ENCODE measurements around the gene OTOP2. TPM values are rescaled to one million over a fixed set of nuclear protein-coding genes. Genes with fewer than 3 reads are reported as not detected.

Gene OTOP2
- total and polyA plus RNA-seq, 9 of the 15 experiments (the other 6 are each of a cell fraction or from before 2014, with no cell fraction given), result 0.04 to 0.36 (median 0.14) TPM; not detected in 1

- H3K9ac ChIP-seq (ENCODE audit: insufficient read depth in 1 of 2, low read depth in 2 of 2, low read length in 2 of 2), result 0 out of 4 replicates have a peak overlapping the region, but pooled peaks of 1 of the 2 experiments have one; percentile 64
- in situ Hi-C loops (cut with MboI), result no loop called here
- TF ChIP-seq KDM2B (CRISPR knock-in tag; IDR thresholded peaks at IDR 0.05) (no peak), BRD4 (IDR thresholded peaks at IDR 0.05) (no peak), DIDO1 (tag; IDR thresholded peaks at IDR 0.05; ENCODE audit: low read depth) (no peak), MEF2D (tag; conservative IDR thresholded peaks at IDR 0.05; ENCODE audit: low read depth) (no peak), TARDBP (IDR thresholded peaks at IDR 0.05) (no peak), ZKSCAN1 (IDR thresholded peaks at IDR 0.05; ENCODE audit: low read depth, low read length) (no peak), GATA2 (CRISPR knock-in tag; IDR thresholded peaks at IDR 0.05) (no peak), TAL1 (IDR thresholded peaks at IDR 0.05) (no peak), HDAC6 (IDR thresholded peaks at IDR 0.05; ENCODE audit: low read depth, low read length) (no peak), MTA2 (IDR thresholded peaks at IDR 0.05; ENCODE audit: low read depth) (no peak), STAG1 (CRISPR knock-in tag; IDR thresholded peaks at IDR 0.05; ENCODE audit: borderline replicate concordance) (no peak), LCOR (CRISPR knock-in tag; IDR thresholded peaks at IDR 0.05) (no peak), JUND (IDR thresholded peaks at IDR 0.05; ENCODE audit: borderline replicate concordance, low read depth, low read length) (no peak), JUND (tag; IDR thresholded peaks at IDR 0.05; ENCODE audit: borderline replicate concordance, low read depth, low read length) (no peak), ZNF77 (CRISPR knock-in tag; IDR thresholded peaks at IDR 0.05) (no peak)
- TF ChIP-seq, protein P1, sequence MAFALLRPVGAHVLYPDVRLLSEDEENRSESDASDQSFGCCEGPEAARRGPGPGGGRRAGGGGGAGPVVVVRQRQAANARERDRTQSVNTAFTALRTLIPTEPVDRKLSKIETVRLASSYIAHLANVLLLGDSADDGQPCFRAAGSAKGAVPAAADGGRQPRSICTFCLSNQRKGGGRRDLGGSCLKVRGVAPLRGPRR (CRISPR knock-in tag; IDR thresholded peaks at IDR 0.05), result no peak
Observed at GRCh38 chr17:74971842-74972106, 47.7 kb downstream of the OTOP2 start.

More at GRCh38 chr17:74971842-74972106, 47.7 kb downstream of the OTOP2 start:
- intact Hi-C loops (cut with micrococcal nuclease), result no loop called here
- Histone ChIP-seq H3K36me3 (ENCODE audit: control insufficient read depth, insufficient read depth, low read length) (no peaks in the 10 kb centered on the region), H3K4me1 (replicated peaks in 1 of 2; ENCODE audit: control insufficient read depth in 2 of 2, insufficient read depth in 2 of 2, low read length in 2 of 2) (peaks cover 3 to 19% of the 10 kb centered on the region in 2 experiments; a peak in 3 of 5 replicates), H3K79me2 (ENCODE audit: control insufficient read depth, insufficient read depth, low read length) (no peaks in the 10 kb centered on the region), H3K9me1 (ENCODE audit: control insufficient read depth, insufficient read depth, low read length) (no peaks in the 10 kb centered on the region), H4K20me1 (replicated peaks; ENCODE audit: control insufficient read depth, insufficient read depth, low read length) (0 out of 2 replicates have a peak, but pooled peaks cover 4% of the 10 kb centered on the region), H3K4me2 (ENCODE audit: insufficient read depth, low read length) (no peak overlapping the region), H3K4me3 (no peak overlapping the region), H3K27ac (ENCODE audit: extremely low read depth, low read depth, low read length) (no peak overlapping the region), H3K27me3 (ENCODE audit: control insufficient read depth in 2 of 2, insufficient read depth in 2 of 2, low read length in 2 of 2) (0 out of 5 replicates have a peak, but pooled peaks cover 0 to 4% of the 10 kb centered on the region in 2 experiments), H2AFZ (ENCODE audit: low read depth, low read length) (no peak overlapping the region), H3K9me3 (replicated peaks; ENCODE audit: control insufficient read depth, insufficient read depth, low read depth, low read length) (no peaks in the 10 kb centered on the region)
- DNase-seq (ENCODE audit: extremely low read depth in 1 of 4, low spot score in 3 of 4) (no peak), FAIRE-seq (no peak), ATAC-seq (no peak)
- ChIA-PET POLR2A (interaction anchor here (1.3 to 1.5 kb wide), 3 partner anchors 8 to 103 kb away, joined by 4 to 6 read pairs (median 5); no protein-coding TSS in a partner anchor), CTCF (ENCODE audit: low intra/inter-chr PET ratio) (no interaction called here)
- BruUV-seq (replicated peaks), result no TSS peak
- WGBS (ENCODE audit: insufficient coverage, low coverage, missing lambda C conversion rate), result 64% methylated on average over 8 of the region's 9 CpGs
